Endothelial cell of umbilical vein (primary cell): ENCODE results near the gene MMP14. TPM values are rescaled to one million over a fixed set of nuclear protein-coding genes. Genes with fewer than 3 reads are reported as not detected.

Experiments used
- BruUV-seq: library from RNA; stranded (reverse); fragments of 400-500 nt; replicated peaks from 2 replicates; lab custom pipeline; 2021; lab: Mats Ljungman, UMichigan
- CTCF ChIA-PET: fragments of 300-600, 350-600 bp; sonication (Branson Sonifier 250); formaldehyde crosslinking; loops from one replicate; lab custom pipeline; 2021; ENCODE audit warnings: antibody characterized with exemption, inconsistent platforms; lab: Charles Lee
- POLR2A ChIA-PET: fragments of 300-600, 350-600 bp; sonication (Branson Sonifier 250); formaldehyde crosslinking; loops from one replicate; lab custom pipeline; 2021; ENCODE audit warnings: antibody characterized with exemption, inconsistent platforms; lab: Charles Lee
- DNase-seq: peaks from one replicate; pipeline ENCODE4 v3.0.0-alpha.2; 2011; ENCODE audit warnings: low read depth, low spot score
- FAIRE-seq: peaks from 2 replicates; lab custom pipeline; 2011; peaks lifted over from hg19 to GRCh38; lab: Jason Lieb, UNC
- H2AFZ ChIP-seq: 2 replicates; pipeline ENCODE4 v1.6.0; 2012; ENCODE audit warnings: low read depth, low read length, control low read depth, inconsistent platforms
- H3K27ac ChIP-seq: 2 replicates; pipeline ENCODE4 v1.5.1; 2011; ENCODE audit warnings: low read depth, mild to moderate bottlenecking, control low read depth, low read length, moderate library complexity; ENCODE audit not compliant: insufficient read depth
- H3K27me3 ChIP-seq, 2 experiments: 2 replicates each; pipeline versions ENCODE4 v1.6.0 to v1.6.1; 2011; ENCODE audit warnings: low read length in 2 of 2, mixed read lengths in 1 of 2; ENCODE audit not compliant: control insufficient read depth in 2 of 2, insufficient read depth in 2 of 2
- H3K36me3 ChIP-seq, 2 experiments: 2 replicates in 1 of 2; 3 replicates in 1 of 2; pipeline ENCODE4 v1.5.1; 2011; ENCODE audit warnings: low read length in 2 of 2, mild to moderate bottlenecking in 1 of 2, moderate library complexity in 1 of 2; ENCODE audit not compliant: control insufficient read depth in 2 of 2, insufficient read depth in 2 of 2; ENCODE audit errors: extremely low read depth in 1 of 2
- H3K4me1 ChIP-seq: 3 replicates; pipeline ENCODE4 v1.5.1; 2011; ENCODE audit warnings: mild to moderate bottlenecking, low read length; ENCODE audit not compliant: control insufficient read depth, insufficient read depth; ENCODE audit errors: extremely low read depth
- H3K4me2 ChIP-seq: 2 replicates; pipeline ENCODE4 v1.6.1; 2011; ENCODE audit warnings: low read length, control low read depth, mixed read lengths; ENCODE audit not compliant: insufficient read depth
- H3K4me3 ChIP-seq, 3 experiments: fragments of 200-600 bp in 1 of 3; sonication (generic), shearing (Covaris generic) in 1 of 3; replicated peaks in 1 of 3; 2 replicates each; pipeline ENCODE4 v1.5.1; 2011 to 2016; ENCODE audit warnings: control low read depth in 3 of 3, low read length in 3 of 3, mild to moderate bottlenecking in 2 of 3, inconsistent platforms in 1 of 3, low read depth in 1 of 3, moderate library complexity in 1 of 3; ENCODE audit not compliant: insufficient read depth in 1 of 3
- H3K79me2 ChIP-seq: 2 replicates; pipeline ENCODE4 v1.6.0; 2012; ENCODE audit warnings: low read length, inconsistent platforms; ENCODE audit not compliant: control insufficient read depth, insufficient read depth
- H3K9ac ChIP-seq: replicated peaks from 2 replicates; pipeline ENCODE3; 2011; ENCODE audit warnings: low read length, control low read depth; ENCODE audit not compliant: insufficient read depth; ENCODE audit errors: extremely low read depth
- H3K9me1 ChIP-seq: replicated peaks from 3 replicates; pipeline ENCODE4 v1.6.0; 2011; ENCODE audit warnings: mild to moderate bottlenecking, low read length; ENCODE audit not compliant: control insufficient read depth, insufficient read depth; ENCODE audit errors: extremely low read depth
- H3K9me3 ChIP-seq: replicated peaks from 2 replicates; pipeline ENCODE4 v1.5.1; 2012; ENCODE audit warnings: low read length, inconsistent platforms; ENCODE audit not compliant: control insufficient read depth, insufficient read depth
- H4K20me1 ChIP-seq: replicated peaks from 2 replicates; pipeline ENCODE3; 2011; ENCODE audit warnings: mild to moderate bottlenecking, low read length; ENCODE audit not compliant: control insufficient read depth, insufficient read depth; ENCODE audit errors: extremely low read depth
- CTCF ChIP-seq, 2 donors: IDR thresholded peaks; 1 replicate in 1 of 2; 2 replicates in 1 of 2; pipeline ENCODE4 v1.5.1; 2011; ENCODE audit warnings: low read length in 2 of 2, mild to moderate bottlenecking in 2 of 2, moderate library complexity in 2 of 2, control low read depth in 1 of 2, inconsistent platforms in 1 of 2, low read depth in 1 of 2; ENCODE audit not compliant: insufficient read depth in 1 of 2; ENCODE audit errors: extremely low read depth in 1 of 2
- EZH2 ChIP-seq: IDR thresholded peaks from 2 replicates; pipeline ENCODE4 v1.6.1; 2012; ENCODE audit warnings: borderline replicate concordance, low read depth, mild to moderate bottlenecking, moderate library complexity, low read length, inconsistent platforms; ENCODE audit not compliant: severe bottlenecking
- FOS ChIP-seq: IDR thresholded peaks from 2 replicates; pipeline ENCODE4 v1.6.1; 2011; ENCODE audit warnings: mild to moderate bottlenecking, low read length, moderate library complexity, borderline replicate concordance; ENCODE audit not compliant: insufficient read depth
- GATA2 ChIP-seq: IDR thresholded peaks from 2 replicates; pipeline ENCODE4 v1.7.0; 2011; ENCODE audit warnings: low read depth, mild to moderate bottlenecking, moderate library complexity, mixed read lengths, low read length; ENCODE audit not compliant: insufficient read length, insufficient read depth
- JUN ChIP-seq: IDR thresholded peaks from 2 replicates; pipeline ENCODE4 v1.6.1; 2011; ENCODE audit warnings: borderline replicate concordance, low read depth; ENCODE audit not compliant: insufficient read length, insufficient read depth
- MAX ChIP-seq: IDR thresholded peaks from 2 replicates; pipeline ENCODE4 v1.6.1; 2011; ENCODE audit not compliant: insufficient read depth, insufficient read length
- MYC ChIP-seq: IDR thresholded peaks from one replicate; pipeline ENCODE4 v1.6.1; 2011; ENCODE audit warnings: mild to moderate bottlenecking, low read depth, low read length
- POLR2A ChIP-seq: IDR thresholded peaks from 2 replicates; pipeline ENCODE4 v1.6.1; 2012; ENCODE audit warnings: low read depth, mild to moderate bottlenecking, control low read depth, low read length
- POLR2AphosphoS5 ChIP-seq: IDR thresholded peaks from 2 replicates; pipeline ENCODE4 v1.6.1; 2012; ENCODE audit warnings: low read depth, mild to moderate bottlenecking, control low read depth, low read length, moderate library complexity; ENCODE audit not compliant: insufficient read depth
- dilution Hi-C: fragments of 300-500 bp; cut with MboI; formaldehyde crosslinking; loops from one replicate; pipeline ENCODE4 v1.15.0; 2019; ENCODE audit warnings: low sequenced_read_pairs; ENCODE audit not compliant: extremely low pct_ligation_motif_present
- intact Hi-C: fragments of 100-400 bp; cut with micrococcal nuclease; formaldehyde crosslinking; loops from one replicate; pipeline ENCODE4 v1.10.0; 2022
- polyA plus RNA-seq, 4 experiments: library from polyadenylated mRNA; depleted of rRNA in 3 of 4; stranded (reverse) in 3 of 4; unstranded in 1 of 4; fragments of >200 nt; gene quantifications; 2 replicates each; pipeline versions ENCODE4 v1.2.1 to v1.2.3, GENCODE V29; 2011 to 2012; ENCODE audit warnings: missing spikeins in 1 of 4
- total RNA-seq: library from RNA; stranded (reverse); gene quantifications from 2 replicates; pipeline ENCODE4 v1.2.3, GENCODE V29; 2021

The MMP14 gene
- total and polyA plus RNA-seq, 2 donors (not counting 3 experiments of a cell fraction or from before 2014, with no cell fraction given): 506 to 603 TPM

GRCh38 chr14:22895402-22895801 is 59.0 kb downstream of the MMP14 start:
- Histone ChIP-seq H3K9me1 (no peaks in the 10 kb centered on the region), H2AFZ (no peak overlapping the region), H3K4me3 (no peak overlapping the region), H3K9ac (no peak overlapping the region), H3K27me3 (no peaks in the 10 kb centered on the region), H3K79me2 (no peaks in the 10 kb centered on the region), H3K36me3 (peaks cover 0 to 2% of the 10 kb centered on the region in 2 experiments), H4K20me1 (no peaks in the 10 kb centered on the region), H3K9me3 (no peaks in the 10 kb centered on the region), H3K27ac (no peak overlapping the region), H3K4me1 (no peaks in the 10 kb centered on the region), H3K4me2 (no peak overlapping the region)
- DNase-seq: no peak
- FAIRE-seq: peak; percentile 4
- intact Hi-C loops: no loop called here
- no peak for TF ChIP-seq MYC
- TF ChIP-seq JUN: no peak
- TF ChIP-seq MAX: no peak
- TF ChIP-seq EZH2: no peak
- TF ChIP-seq CTCF (IDR thresholded peaks at IDR 0.05; ENCODE audit: extremely low read depth in 1 of 2, insufficient read depth in 1 of 2, low read depth in 1 of 2, low read length in 2 of 2): no peak
- TF ChIP-seq FOS: no peak
- TF ChIP-seq GATA2: no peak
- no peak for TF ChIP-seq POLR2A
- TF ChIP-seq POLR2AphosphoS5: no peak
- dilution Hi-C loops: no loop called here
- no TSS peak for BruUV-seq
- ChIA-PET POLR2A (no interaction called here), CTCF (interaction anchor here (1.1 to 9.7 kb wide), 5 partner anchors 10 to 337 kb away, joined by 3 to 75 read pairs (median 4); partner anchors contain the start of gene LRP10)
